Hematopoietic multipotent progenitor cell (in vitro differentiated cells): ENCODE results near the gene PCDHGB1. TPM values are rescaled to one million over a fixed set of nuclear protein-coding genes. Genes with fewer than 3 reads are reported as not detected.
"Not testable (repeated sequence)": the region's sequence is repeated elsewhere in the genome, so short reads cannot be mapped to it uniquely, and the experiment has no call there.

Source experiments
- DNase-seq, 3 donors: peaks; one replicate each; pipeline ENCODE4 v3.0.0-alpha.2; 2011 to 2015; ENCODE audit warnings: low read depth in 2 of 3, low spot score in 2 of 3
- total RNA-seq: library from RNA; depleted of rRNA; stranded (reverse); fragments of >200 nt; gene quantifications from one replicate; pipeline ENCODE4 v1.2.3, GENCODE V29; 2012

Gene PCDHGB1
- total RNA-seq, 1 donor, result 0.27 TPM

DNA sequence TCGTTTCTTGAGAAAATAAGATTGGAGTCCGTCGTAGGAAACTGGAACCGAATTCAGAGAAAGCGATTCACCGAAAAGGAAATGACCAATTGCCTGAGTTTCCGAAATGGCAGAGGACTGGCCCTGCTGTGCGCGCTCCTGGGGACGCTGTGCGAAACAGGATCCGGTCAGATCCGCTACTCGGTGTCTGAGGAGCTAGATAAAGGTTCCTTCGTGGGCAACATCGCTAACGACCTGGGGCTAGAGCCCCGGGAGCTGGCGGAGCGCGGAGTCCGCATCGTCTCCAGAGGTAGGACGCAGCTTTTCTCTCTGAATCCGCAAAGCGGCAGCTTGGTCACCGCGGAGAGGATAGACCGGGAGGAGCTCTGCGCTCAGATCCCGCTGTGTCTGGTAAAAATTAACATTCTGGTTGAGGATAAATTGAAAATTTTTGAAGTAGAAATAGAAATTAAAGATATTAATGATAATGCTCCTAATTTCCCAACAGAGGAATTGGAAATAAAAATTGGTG lies 5.9 kb upstream of the PCDHGB1 start:
- DNase-seq, result no peak

DNA sequence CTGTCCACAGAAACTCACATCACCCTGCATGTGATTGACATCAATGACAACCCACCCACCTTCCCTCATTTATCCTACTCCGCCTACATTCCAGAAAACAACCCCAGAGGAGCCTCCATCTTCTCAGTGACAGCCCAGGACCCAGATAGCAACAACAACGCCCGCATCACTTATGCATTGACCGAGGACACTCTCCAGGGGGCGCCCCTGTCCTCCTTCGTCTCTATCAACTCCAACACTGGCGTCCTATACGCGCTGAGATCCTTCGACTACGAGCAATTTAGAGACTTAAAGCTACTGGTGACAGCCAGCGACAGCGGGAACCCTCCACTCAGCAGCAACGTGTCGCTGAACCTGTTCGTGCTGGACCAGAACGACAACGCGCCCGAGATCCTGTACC lies 4.6 kb upstream of the PCDHGB1 start:
- DNase-seq, result no peak

DNA sequence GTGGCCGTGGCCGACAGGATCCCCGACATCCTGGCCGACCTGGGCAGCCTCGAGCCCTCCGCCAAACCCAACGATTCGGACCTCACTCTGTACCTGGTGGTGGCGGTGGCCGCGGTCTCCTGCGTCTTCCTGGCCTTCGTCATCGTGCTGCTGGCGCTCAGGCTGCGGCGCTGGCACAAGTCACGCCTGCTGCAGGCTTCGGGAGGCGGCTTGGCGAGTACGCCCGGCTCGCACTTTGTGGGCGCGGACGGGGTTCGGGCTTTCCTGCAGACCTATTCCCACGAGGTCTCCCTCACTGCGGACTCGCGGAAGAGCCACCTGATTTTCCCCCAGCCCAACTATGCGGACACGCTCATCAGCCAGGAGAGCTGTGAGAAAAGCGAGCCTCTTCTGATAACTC lies 3.9 kb upstream of the PCDHGB1 start:
- DNase-seq, result not testable (repeated sequence)

DNA sequence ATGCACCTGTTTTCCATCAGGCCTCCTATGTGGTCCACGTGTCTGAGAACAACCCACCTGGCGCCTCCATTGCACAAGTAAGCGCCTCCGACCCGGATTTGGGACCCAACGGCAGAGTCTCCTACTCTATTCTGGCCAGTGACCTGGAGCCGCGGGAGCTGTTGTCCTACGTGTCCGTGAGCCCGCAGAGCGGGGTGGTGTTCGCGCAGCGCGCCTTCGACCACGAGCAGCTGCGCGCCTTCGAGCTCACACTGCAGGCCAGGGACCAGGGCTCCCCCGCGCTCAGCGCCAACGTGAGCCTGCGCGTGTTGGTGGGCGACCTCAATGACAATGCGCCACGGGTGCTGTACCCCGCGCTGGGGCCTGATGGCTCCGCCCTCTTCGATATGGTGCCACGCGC lies 1.7 kb downstream of the PCDHGB1 start:
- DNase-seq, result no peak

DNA sequence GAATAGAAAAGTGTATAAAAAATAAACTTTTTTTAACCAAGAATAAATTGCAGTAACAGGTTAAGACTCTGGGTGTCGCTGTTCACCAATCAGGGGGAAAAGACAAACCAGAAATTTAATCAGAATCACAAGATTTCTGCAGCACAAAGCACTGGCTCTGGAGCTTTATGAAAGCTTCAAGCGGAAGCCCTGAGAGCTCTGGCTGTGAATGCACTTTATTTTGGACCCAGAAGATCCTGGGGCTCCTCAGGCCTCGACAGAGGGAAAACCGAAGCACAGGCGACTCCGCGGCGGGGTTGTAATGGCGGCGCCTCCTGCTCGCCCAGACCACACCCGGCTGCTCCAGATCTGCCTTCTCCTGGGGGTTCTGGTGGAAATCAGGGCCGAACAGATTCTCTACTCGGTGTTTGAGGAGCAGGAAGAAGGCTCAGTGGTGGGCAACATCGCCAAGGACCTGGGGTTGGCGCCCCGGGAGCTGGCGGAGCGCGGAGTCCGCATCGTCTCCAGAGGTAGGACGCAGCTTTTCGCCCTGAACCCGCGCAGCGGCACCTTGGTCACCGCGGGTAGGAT lies 5.1 kb downstream of the PCDHGB1 start, which contains the start of gene PCDHGA4:
TSS of gene PCDHGA4 (plus strand) at position 122 of the 570 bp plus-strand sequence. CDS start at position 209, 87 bp downstream.
- peak in 1 of 3 donors; percentile 9 for DNase-seq

DNA sequence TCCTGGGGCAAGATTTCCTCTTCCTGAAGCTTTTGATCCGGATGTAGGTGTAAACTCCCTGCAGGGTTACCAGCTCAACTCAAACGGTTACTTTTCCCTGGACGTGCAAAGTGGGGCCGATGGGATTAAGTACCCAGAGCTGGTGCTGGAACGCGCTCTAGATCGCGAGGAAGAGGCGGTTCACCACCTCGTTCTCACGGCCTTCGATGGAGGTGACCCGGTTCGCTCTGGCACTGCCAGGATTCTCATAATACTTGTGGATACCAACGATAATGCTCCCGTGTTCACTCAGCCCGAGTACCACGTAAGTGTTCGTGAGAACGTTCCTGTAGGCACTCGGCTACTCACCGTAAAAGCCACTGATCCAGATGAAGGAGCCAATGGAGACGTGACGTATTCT lies 5.7 kb downstream of the PCDHGB1 start:
- no peak for DNase-seq

DNA sequence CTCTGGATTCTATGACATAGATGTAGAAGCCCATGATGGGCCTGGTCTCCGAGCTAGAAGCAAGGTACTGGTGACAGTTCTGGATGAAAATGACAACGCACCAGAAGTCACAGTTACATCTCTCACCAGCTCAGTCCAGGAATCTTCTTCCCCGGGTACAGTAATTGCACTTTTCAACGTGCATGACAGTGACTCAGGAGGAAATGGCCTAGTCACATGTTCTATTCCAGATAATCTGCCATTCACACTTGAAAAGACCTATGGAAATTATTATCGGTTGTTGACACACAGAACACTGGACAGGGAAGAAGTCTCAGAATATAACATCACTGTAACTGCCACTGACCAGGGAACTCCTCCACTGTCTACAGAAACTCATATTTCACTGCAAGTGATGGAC lies 6.2 kb downstream of the PCDHGB1 start:
- DNase-seq, result no peak

DNA sequence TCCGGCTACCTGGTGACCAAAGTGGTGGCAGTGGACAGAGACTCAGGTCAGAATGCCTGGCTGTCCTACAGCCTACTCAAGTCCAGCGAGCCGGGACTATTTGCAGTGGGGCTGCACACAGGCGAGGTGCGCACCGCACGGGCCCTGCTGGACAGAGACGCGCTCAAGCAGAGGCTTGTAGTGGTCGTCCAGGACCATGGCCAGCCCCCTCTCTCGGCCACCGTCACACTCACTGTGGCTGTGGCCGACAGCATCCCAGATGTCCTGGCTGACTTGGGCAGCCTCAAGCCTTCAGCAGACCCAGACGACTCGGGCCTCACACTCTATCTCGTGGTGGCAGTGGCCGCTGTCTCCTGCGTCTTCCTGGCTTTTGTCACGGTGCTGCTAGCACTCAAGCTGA lies 7.1 kb downstream of the PCDHGB1 start:
- DNase-seq, result no peak

DNA sequence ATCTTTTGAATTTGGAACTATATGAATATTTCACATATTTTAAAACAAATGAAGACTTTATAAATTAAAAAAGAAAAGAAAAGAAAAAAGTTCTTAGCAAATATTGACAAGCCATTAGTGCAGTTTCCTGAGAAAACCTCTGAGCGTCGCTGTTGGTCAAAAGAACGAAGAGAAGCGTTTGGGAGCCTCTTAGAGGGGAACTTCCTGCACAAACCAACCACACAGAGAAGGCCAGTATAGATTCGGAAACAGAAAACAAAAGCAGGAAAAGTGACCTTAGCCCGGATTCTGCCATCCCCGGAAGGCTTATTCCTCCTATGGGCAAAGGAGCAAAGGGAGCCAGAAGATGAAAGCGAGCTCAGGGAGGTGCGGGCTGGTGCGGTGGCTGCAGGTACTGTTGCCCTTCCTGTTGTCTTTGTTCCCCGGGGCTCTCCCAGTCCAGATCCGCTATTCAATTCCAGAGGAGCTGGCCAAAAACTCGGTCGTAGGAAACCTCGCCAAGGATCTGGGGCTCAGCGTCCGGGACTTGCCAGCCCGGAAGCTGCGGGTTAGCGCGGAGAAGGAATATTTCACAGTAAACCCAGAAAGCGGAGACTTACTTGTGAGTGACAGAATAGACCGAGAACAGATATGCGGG lies 10.0 kb downstream of the PCDHGB1 start, which contains the start of gene PCDHGB2:
TSS of gene PCDHGB2 (plus strand) at position 205 of the 637 bp plus-strand sequence. CDS start at position 347, 142 bp downstream.
- peak in 1 of 3 donors; percentile 62 for DNase-seq

DNA sequence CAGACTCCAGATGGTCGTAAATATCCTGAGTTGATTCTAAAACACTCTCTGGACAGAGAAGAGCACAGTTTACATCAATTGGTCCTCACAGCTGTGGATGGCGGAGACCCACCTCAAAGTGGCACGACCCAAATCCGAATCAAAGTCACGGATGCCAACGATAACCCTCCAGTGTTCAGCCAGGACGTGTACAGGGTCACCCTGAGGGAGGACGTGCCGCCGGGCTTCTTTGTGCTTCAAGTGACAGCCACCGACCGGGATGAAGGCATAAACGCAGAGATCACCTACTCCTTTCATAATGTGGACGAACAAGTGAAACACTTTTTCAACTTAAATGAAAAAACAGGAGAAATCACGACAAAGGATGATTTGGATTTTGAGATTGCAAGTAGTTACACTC lies 10.8 kb downstream of the PCDHGB1 start:
- no peak for DNase-seq

DNA sequence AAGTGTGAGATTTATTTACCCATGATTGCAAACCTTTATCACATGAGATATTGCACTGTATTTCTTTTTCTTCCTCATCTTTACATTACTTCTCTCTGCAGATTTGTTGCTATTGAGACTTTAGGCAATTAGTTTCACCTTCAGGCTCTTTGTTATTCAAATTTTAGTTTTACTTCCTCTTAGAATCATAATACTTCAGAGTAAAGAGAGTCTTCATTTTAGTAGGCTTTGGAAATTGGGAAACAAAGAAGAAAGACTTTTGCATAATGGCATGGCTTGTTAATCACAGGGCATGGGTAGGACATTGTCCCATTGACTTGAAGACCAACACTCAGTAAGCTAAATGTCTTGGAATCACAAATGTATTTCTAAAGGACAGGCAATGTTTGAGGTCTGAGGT lies 12.8 kb downstream of the PCDHGB1 start:
- DNase-seq, result no peak

DNA sequence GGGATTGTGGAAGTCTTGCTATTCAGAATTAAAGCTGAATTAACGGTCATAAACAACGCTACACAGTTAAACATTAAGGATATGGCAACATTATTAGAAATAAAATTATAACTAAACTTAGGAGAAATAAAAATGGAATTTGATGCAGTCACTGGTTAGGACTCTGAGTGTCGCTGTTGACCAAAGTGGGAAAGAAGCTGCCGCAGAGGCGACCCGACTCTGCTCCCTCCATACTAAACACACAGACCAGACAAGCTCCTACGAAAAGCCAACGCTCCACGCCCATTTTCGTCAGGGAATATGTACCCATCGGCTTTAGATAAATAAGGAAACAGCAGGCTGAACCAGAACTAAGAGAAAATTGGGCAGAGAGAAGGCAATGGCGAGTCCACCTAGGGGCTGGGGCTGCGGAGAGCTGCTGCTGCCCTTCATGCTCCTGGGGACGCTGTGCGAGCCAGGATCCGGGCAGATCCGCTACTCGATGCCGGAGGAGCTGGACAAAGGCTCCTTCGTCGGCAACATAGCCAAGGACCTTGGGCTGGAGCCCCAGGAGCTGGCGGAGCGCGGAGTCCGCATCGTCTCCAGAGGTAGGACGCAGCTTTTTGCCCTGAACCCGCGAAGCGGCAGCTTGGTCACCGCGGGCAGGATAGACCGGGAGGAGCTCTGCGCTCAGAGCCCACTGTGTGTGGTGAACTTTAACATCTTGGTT lies 14.2 kb downstream of the PCDHGB1 start, which contains the start of gene PCDHGA5:
TSS of gene PCDHGA5 (plus strand) at position 211 of the 709 bp plus-strand sequence. CDS start at position 380, 169 bp downstream.
- DNase-seq, result no peak

DNA sequence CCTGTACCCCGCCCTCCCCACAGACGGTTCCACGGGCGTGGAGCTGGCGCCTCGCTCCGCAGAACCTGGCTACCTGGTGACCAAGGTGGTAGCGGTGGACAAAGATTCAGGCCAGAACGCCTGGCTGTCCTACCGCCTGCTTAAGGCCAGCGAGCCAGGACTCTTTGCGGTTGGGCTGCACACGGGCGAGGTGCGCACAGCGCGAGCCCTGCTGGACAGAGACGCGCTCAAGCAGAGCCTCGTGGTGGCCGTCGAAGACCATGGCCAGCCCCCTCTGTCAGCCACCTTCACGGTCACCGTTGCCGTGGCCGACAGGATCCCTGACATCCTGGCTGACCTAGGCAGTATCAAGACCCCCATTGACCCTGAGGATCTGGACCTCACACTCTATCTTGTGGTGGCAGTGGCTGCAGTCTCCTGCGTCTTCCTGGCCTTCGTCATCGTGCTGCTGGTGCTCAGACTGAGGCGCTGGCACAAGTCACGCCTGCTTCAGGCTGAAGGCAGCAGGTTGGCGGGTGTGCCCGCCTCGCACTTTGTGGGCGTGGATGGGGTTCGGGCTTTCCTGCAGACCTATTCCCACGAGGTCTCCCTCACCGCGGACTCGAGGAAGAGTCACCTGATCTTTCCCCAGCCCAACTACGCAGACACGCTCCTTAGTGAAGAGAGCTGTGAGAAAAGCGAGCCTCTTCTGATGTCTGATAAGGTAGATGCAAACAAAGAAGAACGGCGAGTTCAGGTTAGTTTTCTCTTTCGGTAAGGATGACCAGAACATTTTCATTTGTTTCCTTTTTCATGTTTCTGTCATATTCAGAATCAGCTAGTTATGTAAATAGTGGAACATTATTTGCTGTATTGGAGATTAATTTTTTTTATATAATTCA lies 16.4 kb downstream of the PCDHGB1 start:
- no peak for DNase-seq

DNA sequence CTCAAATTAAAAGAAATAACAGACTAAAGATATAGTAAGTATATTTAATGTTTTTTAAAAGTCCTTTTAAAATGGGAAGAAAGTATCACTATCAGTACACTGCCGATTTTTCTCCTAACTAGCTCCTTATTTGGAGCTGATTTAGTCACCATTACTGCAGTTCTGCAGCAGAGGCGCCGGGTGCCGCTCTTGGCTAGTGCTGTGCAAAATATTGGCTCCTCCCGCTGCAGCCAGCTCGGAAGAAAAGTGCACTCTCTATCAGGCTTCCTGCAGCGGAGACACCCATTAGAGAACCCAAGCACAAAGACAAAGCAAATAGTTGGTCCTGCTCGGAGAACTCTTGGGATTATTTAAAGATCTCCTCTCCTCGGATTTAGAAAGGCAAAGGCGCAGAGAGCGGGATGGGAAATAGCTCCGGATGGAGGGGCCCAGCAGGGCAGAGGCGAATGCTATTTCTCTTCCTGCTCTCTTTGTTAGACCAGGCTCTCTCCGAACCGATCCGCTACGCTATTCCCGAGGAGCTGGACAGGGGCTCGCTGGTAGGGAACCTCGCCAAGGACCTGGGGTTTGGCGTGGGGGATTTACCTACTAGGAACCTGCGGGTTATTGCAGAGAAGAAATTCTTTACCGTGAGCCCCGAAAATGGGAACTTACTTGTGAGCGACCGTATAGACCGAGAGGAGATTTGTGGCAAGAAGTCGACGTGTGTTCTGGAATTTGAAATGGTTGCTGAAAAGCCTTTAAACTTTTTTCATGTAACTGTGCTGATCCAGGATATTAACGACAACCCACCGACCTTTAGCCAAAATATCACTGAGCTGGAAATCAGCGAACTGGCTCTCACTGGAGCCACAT lies 20.3 kb downstream of the PCDHGB1 start, which contains the start of gene PCDHGB3:
TSS of gene PCDHGB3 (plus strand) at position 249 of the 855 bp plus-strand sequence. CDS start at position 402, 153 bp downstream.
- peak in 2 of 3 donors; percentile 55 to 69 for DNase-seq

DNA sequence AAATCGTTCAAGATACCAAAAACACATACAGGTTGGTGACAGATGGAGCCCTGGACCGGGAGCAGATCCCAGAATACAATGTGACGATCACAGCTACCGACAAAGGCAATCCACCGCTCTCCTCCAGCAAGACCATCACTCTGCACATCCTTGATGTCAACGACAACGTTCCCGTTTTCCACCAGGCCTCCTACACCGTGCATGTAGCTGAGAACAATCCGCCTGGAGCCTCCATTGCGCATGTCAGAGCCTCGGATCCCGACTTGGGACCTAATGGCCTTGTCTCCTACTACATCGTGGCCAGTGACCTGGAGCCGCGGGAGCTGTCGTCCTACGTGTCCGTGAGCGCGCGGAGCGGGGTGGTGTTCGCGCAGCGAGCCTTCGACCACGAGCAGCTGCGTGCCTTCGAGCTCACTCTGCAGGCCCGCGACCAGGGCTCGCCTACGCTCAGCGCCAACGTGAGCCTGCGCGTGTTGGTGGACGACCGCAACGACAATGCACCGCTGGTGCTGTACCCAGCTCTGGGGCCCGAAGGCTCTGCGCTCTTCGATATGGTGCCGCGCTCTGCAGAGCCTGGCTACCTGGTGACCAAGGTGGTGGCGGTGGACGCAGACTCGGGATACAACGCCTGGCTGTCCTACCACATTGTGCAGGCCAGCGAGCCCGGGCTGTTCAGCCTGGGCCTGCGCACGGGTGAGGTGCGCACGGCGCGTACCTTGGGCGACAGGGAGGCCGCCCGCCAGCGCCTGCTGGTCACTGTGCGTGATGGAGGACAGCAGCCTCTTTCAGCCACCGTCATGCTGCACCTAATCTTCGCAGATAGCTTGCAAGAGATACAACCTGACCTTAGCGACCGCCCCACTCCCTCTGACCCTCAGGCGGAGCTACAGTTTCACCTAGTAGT lies 21.9 kb downstream of the PCDHGB1 start:
- no peak for DNase-seq

DNA sequence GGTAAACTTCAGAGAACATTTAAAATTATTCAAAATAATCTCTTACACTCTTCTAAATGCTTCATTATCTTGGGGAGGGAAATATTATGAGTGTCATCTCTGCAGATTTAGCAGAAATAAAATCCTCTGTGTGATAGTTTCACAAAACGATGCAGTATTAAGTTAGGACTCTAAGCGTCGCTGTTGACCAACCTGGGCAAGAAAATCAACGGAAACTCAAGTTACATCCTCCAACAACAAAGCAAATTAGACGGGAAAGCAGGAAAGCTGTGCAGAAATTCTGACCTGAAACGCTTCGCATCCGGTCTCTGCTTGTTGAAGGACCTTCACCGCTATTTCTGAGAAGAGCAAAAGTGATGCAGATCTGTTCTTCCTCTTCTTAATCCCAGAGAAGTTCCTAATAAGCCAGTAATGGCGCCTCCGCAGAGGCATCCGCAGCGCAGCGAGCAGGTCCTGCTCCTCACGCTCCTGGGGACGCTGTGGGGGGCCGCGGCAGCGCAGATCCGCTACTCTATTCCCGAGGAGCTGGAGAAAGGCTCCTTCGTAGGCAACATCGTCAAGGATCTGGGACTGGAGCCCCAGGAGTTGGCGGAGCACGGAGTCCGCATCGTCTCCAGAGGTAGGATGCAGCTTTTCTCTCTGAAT lies 23.9 kb downstream of the PCDHGB1 start, which contains the start of gene PCDHGA6:
TSS of gene PCDHGA6 (plus strand) at position 219 of the 645 bp plus-strand sequence. CDS start at position 412, 193 bp downstream.
- no peak for DNase-seq

DNA sequence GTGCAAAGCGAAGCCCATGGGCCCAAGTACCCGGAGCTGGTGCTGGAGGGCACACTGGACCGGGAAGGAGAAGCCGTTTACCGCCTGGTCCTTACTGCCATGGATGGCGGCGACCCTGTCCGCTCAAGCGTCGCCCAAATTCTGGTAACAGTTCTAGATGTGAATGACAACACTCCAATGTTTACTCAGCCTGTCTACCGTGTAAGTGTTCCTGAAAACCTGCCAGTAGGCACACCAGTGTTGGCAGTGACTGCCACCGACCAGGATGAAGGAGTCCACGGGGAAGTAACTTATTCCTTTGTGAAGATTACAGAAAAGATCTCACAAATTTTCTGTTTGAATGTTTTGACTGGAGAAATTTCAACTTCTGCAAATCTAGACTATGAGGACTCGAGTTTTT lies 24.7 kb downstream of the PCDHGB1 start:
- no peak for DNase-seq
